ENCODE results near the gene TENM3. TPM values are rescaled to one million over a fixed set of nuclear protein-coding genes. Genes with fewer than 3 reads are reported as not detected.

Gene TENM3
- total RNA-seq, 1 experiment from 2014 or later: not detected

DNA sequence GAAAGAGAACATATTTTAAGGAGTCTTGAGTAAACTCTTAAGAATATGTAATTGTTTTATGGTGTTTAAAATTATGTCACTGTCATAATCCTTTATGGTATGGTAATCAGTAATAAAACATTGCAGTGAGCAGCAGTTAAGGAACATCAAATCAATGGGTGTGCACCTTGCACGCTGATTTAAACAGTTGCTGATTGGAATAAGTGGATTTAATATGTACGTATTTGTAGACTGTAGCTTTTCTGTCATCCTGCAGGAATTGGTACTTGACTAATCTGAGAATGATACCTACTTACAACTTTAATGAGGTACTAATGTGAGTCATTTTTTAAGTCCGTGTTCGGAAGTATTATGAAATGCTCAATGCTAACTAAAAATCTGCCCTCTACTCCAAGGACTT lies 461.7 kb downstream of the TENM3 start:
- Histone ChIP-seq H2AFZ (no peak overlapping the region), H3K9me3 (ENCODE audit: insufficient read depth, low read depth) (no peaks in the 10 kb centered on the region), H3K79me2 (ENCODE audit: low read depth) (no peaks in the 10 kb centered on the region), H3K27me3 (ENCODE audit: insufficient read depth, low read depth) (peaks cover 53% of the 10 kb centered on the region), H3K4me2 (no peak overlapping the region), H3F3A (ENCODE audit: insufficient read depth, low read depth) (no peaks in the 10 kb centered on the region), H3K27ac (no peak overlapping the region), H4K20me1 (ENCODE audit: insufficient read depth) (no peaks in the 10 kb centered on the region), H3K36me3 (ENCODE audit: low read depth) (no peaks in the 10 kb centered on the region), H3K9me2 (ENCODE audit: insufficient read depth) (no peaks in the 10 kb centered on the region), H3K4me3 (no peak overlapping the region), H3K4me1 (replicated peaks; ENCODE audit: insufficient read depth) (no peaks in the 10 kb centered on the region)
- ChIA-PET CTCF (no interaction called here), POLR2A (ENCODE audit: unreplicated experiment) (no interaction called here)
- BruUV-seq (replicated peaks): no TSS peak
- DNase-seq: no peak
- TF ChIP-seq EZH2 (IDR thresholded peaks at IDR 0.05; ENCODE audit: low read depth): no peak
- TF ChIP-seq, protein P1, sequence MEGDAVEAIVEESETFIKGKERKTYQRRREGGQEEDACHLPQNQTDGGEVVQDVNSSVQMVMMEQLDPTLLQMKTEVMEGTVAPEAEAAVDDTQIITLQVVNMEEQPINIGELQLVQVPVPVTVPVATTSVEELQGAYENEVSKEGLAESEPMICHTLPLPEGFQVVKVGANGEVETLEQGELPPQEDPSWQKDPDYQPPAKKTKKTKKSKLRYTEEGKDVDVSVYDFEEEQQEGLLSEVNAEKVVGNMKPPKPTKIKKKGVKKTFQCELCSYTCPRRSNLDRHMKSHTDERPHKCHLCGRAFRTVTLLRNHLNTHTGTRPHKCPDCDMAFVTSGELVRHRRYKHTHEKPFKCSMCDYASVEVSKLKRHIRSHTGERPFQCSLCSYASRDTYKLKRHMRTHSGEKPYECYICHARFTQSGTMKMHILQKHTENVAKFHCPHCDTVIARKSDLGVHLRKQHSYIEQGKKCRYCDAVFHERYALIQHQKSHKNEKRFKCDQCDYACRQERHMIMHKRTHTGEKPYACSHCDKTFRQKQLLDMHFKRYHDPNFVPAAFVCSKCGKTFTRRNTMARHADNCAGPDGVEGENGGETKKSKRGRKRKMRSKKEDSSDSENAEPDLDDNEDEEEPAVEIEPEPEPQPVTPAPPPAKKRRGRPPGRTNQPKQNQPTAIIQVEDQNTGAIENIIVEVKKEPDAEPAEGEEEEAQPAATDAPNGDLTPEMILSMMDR (conservative IDR thresholded peaks at IDR 0.05): no peak
- intact Hi-C loops (cut with micrococcal nuclease; ENCODE audit: unreplicated experiment): no loop called here

DNA sequence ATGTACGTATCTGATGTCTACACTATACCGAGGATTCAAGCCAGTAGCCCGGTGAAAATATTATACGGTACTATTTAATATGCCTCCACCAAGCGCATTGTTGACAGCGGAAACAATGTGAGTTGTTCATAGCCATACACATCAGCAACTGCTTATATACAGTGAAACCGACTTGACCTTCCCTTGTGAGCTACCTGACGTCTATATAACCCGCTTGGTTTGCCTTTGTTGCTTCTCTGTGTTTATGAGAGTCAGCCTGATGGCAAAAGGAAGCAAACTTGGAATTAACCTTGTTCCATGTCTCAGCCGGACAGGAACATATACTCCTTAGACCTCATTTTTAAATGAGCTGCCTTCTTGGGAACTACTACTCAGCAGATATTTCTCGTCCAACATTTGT lies 462.2 kb downstream of the TENM3 start:
- ChIA-PET POLR2A (ENCODE audit: unreplicated experiment) (no interaction called here), CTCF (no interaction called here)
- Histone ChIP-seq H3K79me2 (ENCODE audit: low read depth) (no peaks in the 10 kb centered on the region), H3K4me1 (replicated peaks; ENCODE audit: insufficient read depth) (no peaks in the 10 kb centered on the region), H3K27me3 (ENCODE audit: insufficient read depth, low read depth) (peaks cover 51% of the 10 kb centered on the region), H3K9me3 (ENCODE audit: insufficient read depth, low read depth) (no peaks in the 10 kb centered on the region), H3K4me3 (no peak overlapping the region), H2AFZ (no peak overlapping the region), H3F3A (ENCODE audit: insufficient read depth, low read depth) (no peaks in the 10 kb centered on the region), H3K36me3 (ENCODE audit: low read depth) (no peaks in the 10 kb centered on the region), H3K27ac (no peak overlapping the region), H3K9me2 (ENCODE audit: insufficient read depth) (no peaks in the 10 kb centered on the region), H3K4me2 (no peak overlapping the region), H4K20me1 (ENCODE audit: insufficient read depth) (no peaks in the 10 kb centered on the region)
- DNase-seq: no peak
- TF ChIP-seq, protein P1 (conservative IDR thresholded peaks at IDR 0.05): no peak
- no peak for TF ChIP-seq EZH2 (IDR thresholded peaks at IDR 0.05; ENCODE audit: low read depth)
- BruUV-seq (replicated peaks): no TSS peak
- intact Hi-C loops (cut with micrococcal nuclease; ENCODE audit: unreplicated experiment): no loop called here

GRCh38 chr4:182711211-182711610 lies 468.0 kb downstream of the TENM3 start:
- no peak overlapping the region for H3K4me2 ChIP-seq
- no peaks in the 10 kb centered on the region for H3F3A ChIP-seq (ENCODE audit: insufficient read depth, low read depth)
- ChIA-PET POLR2A (ENCODE audit: unreplicated experiment) (no interaction called here), CTCF (no interaction called here)
- no peak overlapping the region for H3K4me3 ChIP-seq
- DNase-seq: no peak
- H3K9me2 ChIP-seq (ENCODE audit: insufficient read depth): no peaks in the 10 kb centered on the region
- no peaks in the 10 kb centered on the region for H3K79me2 ChIP-seq (ENCODE audit: low read depth)
- peaks cover 69% of the 10 kb centered on the region for H3K27me3 ChIP-seq (ENCODE audit: insufficient read depth, low read depth)
- H3K4me1 ChIP-seq (replicated peaks; ENCODE audit: insufficient read depth): no peaks in the 10 kb centered on the region
- H3K27ac ChIP-seq: no peak overlapping the region
- BruUV-seq (replicated peaks): no TSS peak
- no peak overlapping the region for H2AFZ ChIP-seq
- no peaks in the 10 kb centered on the region for H3K36me3 ChIP-seq (ENCODE audit: low read depth)
- H3K9me3 ChIP-seq (ENCODE audit: insufficient read depth, low read depth): no peaks in the 10 kb centered on the region
- intact Hi-C loops (cut with micrococcal nuclease; ENCODE audit: unreplicated experiment): no loop called here
- TF ChIP-seq, protein P1 (conservative IDR thresholded peaks at IDR 0.05): no peak
- no peak for TF ChIP-seq EZH2 (IDR thresholded peaks at IDR 0.05; ENCODE audit: low read depth)
- H4K20me1 ChIP-seq (ENCODE audit: insufficient read depth): no peaks in the 10 kb centered on the region
